Activated CD4-positive, alpha-beta T cell treated with anti-CD3 and anti-CD28 coated beads, Interleukin-2, Interleukin-4, amounts not matched to agents 100 ng/mL and 50 ng/mL, durations not matched to agents 16 hours and 8 hours (primary cell): ENCODE results near the gene SPINK4.

Experiments
- DNase-seq: peaks from one replicate; pipeline ENCODE4 v3.0.0-alpha.2; 2020; ENCODE audit warnings: low spot score

SPINK4 gene

GRCh38 chr9:33229359-33230114 lies 10.4 kb upstream of the SPINK4 start:
- no peak for DNase-seq

GRCh38 chr9:33230756-33231622 lies 9.0 kb upstream of the SPINK4 start:
- DNase-seq = no peak

GRCh38 chr9:33231623-33231942 lies 8.4 kb upstream of the SPINK4 start:
- DNase-seq = no peak

- DNase-seq = no peak
Measured at GRCh38 chr9:33232815-33233214, 7.2 kb upstream of the SPINK4 start.

- no peak for DNase-seq
Measured at GRCh38 chr9:33233626-33234342, 6.2 kb upstream of the SPINK4 start.

- no peak for DNase-seq
Measured at GRCh38 chr9:33234511-33235467, 5.2 kb upstream of the SPINK4 start.

- no peak for DNase-seq
Measured at GRCh38 chr9:33236571-33236970, 3.4 kb upstream of the SPINK4 start.

GRCh38 chr9:33241298-33241697 lies 1.3 kb downstream of the SPINK4 start:
- no peak for DNase-seq

- DNase-seq = no peak
Measured at GRCh38 chr9:33242609-33243134, 2.7 kb downstream of the SPINK4 start.

GRCh38 chr9:33244137-33244784 lies 4.3 kb downstream of the SPINK4 start:
- DNase-seq = no peak

- no peak for DNase-seq
Measured at GRCh38 chr9:33245341-33245740, 5.4 kb downstream of the SPINK4 start.

- DNase-seq = no peak
Measured at GRCh38 chr9:33246269-33246860, 6.4 kb downstream of the SPINK4 start.

- DNase-seq = no peak
Measured at GRCh38 chr9:33248606-33249005, 8.6 kb downstream of the SPINK4 start.

- no peak for DNase-seq
Measured at GRCh38 chr9:33249087-33249658, 9.2 kb downstream of the SPINK4 start.

- no peak for DNase-seq
Measured at GRCh38 chr9:33249983-33250382, 10.0 kb downstream of the SPINK4 start.

GRCh38 chr9:33250458-33250995 lies 10.6 kb downstream of the SPINK4 start:
- DNase-seq = no peak

GRCh38 chr9:33254211-33254610 lies 14.2 kb downstream of the SPINK4 start:
- DNase-seq = no peak

- no peak for DNase-seq
Measured at GRCh38 chr9:33255014-33255413, 15.0 kb downstream of the SPINK4 start.

GRCh38 chr9:33255471-33255870 lies 15.5 kb downstream of the SPINK4 start:
- no peak for DNase-seq

- no peak for DNase-seq
Measured at GRCh38 chr9:33256236-33256635, 16.3 kb downstream of the SPINK4 start.
